Endothelial cell of umbilical vein (primary cell): ENCODE results near the gene SLC11A2. TPM values are rescaled to one million over a fixed set of nuclear protein-coding genes. Genes with fewer than 3 reads are reported as not detected.

Source experiments
- BruUV-seq: library from RNA; stranded (reverse); fragments of 400-500 nt; replicated peaks from 2 replicates; lab custom pipeline; 2021; lab: Mats Ljungman, UMichigan
- CTCF ChIA-PET: fragments of 300-600, 350-600 bp; sonication (Branson Sonifier 250); formaldehyde crosslinking; loops from one replicate; lab custom pipeline; 2021; ENCODE audit warnings: antibody characterized with exemption, inconsistent platforms; lab: Charles Lee
- POLR2A ChIA-PET: fragments of 300-600, 350-600 bp; sonication (Branson Sonifier 250); formaldehyde crosslinking; loops from one replicate; lab custom pipeline; 2021; ENCODE audit warnings: antibody characterized with exemption, inconsistent platforms; lab: Charles Lee
- DNase-seq: peaks from one replicate; pipeline ENCODE4 v3.0.0-alpha.2; 2011; ENCODE audit warnings: low read depth, low spot score
- FAIRE-seq: peaks from 2 replicates; lab custom pipeline; 2011; peaks lifted over from hg19 to GRCh38; lab: Jason Lieb, UNC
- H2AFZ ChIP-seq: 2 replicates; pipeline ENCODE4 v1.6.0; 2012; ENCODE audit warnings: low read depth, low read length, control low read depth, inconsistent platforms
- H3K27ac ChIP-seq: 2 replicates; pipeline ENCODE4 v1.5.1; 2011; ENCODE audit warnings: low read depth, mild to moderate bottlenecking, control low read depth, low read length, moderate library complexity; ENCODE audit not compliant: insufficient read depth
- H3K27me3 ChIP-seq, 2 experiments: 2 replicates each; pipeline versions ENCODE4 v1.6.0 to v1.6.1; 2011; ENCODE audit warnings: low read length in 2 of 2, mixed read lengths in 1 of 2; ENCODE audit not compliant: control insufficient read depth in 2 of 2, insufficient read depth in 2 of 2
- H3K36me3 ChIP-seq, 2 experiments: 2 replicates in 1 of 2; 3 replicates in 1 of 2; pipeline ENCODE4 v1.5.1; 2011; ENCODE audit warnings: low read length in 2 of 2, mild to moderate bottlenecking in 1 of 2, moderate library complexity in 1 of 2; ENCODE audit not compliant: control insufficient read depth in 2 of 2, insufficient read depth in 2 of 2; ENCODE audit errors: extremely low read depth in 1 of 2
- H3K4me1 ChIP-seq: 3 replicates; pipeline ENCODE4 v1.5.1; 2011; ENCODE audit warnings: mild to moderate bottlenecking, low read length; ENCODE audit not compliant: control insufficient read depth, insufficient read depth; ENCODE audit errors: extremely low read depth
- H3K4me2 ChIP-seq: 2 replicates; pipeline ENCODE4 v1.6.1; 2011; ENCODE audit warnings: low read length, control low read depth, mixed read lengths; ENCODE audit not compliant: insufficient read depth
- H3K4me3 ChIP-seq, 3 experiments: fragments of 200-600 bp in 1 of 3; sonication (generic), shearing (Covaris generic) in 1 of 3; replicated peaks in 1 of 3; 2 replicates each; pipeline ENCODE4 v1.5.1; 2011 to 2016; ENCODE audit warnings: control low read depth in 3 of 3, low read length in 3 of 3, mild to moderate bottlenecking in 2 of 3, inconsistent platforms in 1 of 3, low read depth in 1 of 3, moderate library complexity in 1 of 3; ENCODE audit not compliant: insufficient read depth in 1 of 3
- H3K79me2 ChIP-seq: 2 replicates; pipeline ENCODE4 v1.6.0; 2012; ENCODE audit warnings: low read length, inconsistent platforms; ENCODE audit not compliant: control insufficient read depth, insufficient read depth
- H3K9ac ChIP-seq: replicated peaks from 2 replicates; pipeline ENCODE3; 2011; ENCODE audit warnings: low read length, control low read depth; ENCODE audit not compliant: insufficient read depth; ENCODE audit errors: extremely low read depth
- H3K9me1 ChIP-seq: replicated peaks from 3 replicates; pipeline ENCODE4 v1.6.0; 2011; ENCODE audit warnings: mild to moderate bottlenecking, low read length; ENCODE audit not compliant: control insufficient read depth, insufficient read depth; ENCODE audit errors: extremely low read depth
- H3K9me3 ChIP-seq: replicated peaks from 2 replicates; pipeline ENCODE4 v1.5.1; 2012; ENCODE audit warnings: low read length, inconsistent platforms; ENCODE audit not compliant: control insufficient read depth, insufficient read depth
- H4K20me1 ChIP-seq: replicated peaks from 2 replicates; pipeline ENCODE3; 2011; ENCODE audit warnings: mild to moderate bottlenecking, low read length; ENCODE audit not compliant: control insufficient read depth, insufficient read depth; ENCODE audit errors: extremely low read depth
- EZH2 ChIP-seq: IDR thresholded peaks from 2 replicates; pipeline ENCODE4 v1.6.1; 2012; ENCODE audit warnings: borderline replicate concordance, low read depth, mild to moderate bottlenecking, moderate library complexity, low read length, inconsistent platforms; ENCODE audit not compliant: severe bottlenecking
- FOS ChIP-seq: IDR thresholded peaks from 2 replicates; pipeline ENCODE4 v1.6.1; 2011; ENCODE audit warnings: mild to moderate bottlenecking, low read length, moderate library complexity, borderline replicate concordance; ENCODE audit not compliant: insufficient read depth
- GATA2 ChIP-seq: IDR thresholded peaks from 2 replicates; pipeline ENCODE4 v1.7.0; 2011; ENCODE audit warnings: low read depth, mild to moderate bottlenecking, moderate library complexity, mixed read lengths, low read length; ENCODE audit not compliant: insufficient read length, insufficient read depth
- JUN ChIP-seq: IDR thresholded peaks from 2 replicates; pipeline ENCODE4 v1.6.1; 2011; ENCODE audit warnings: borderline replicate concordance, low read depth; ENCODE audit not compliant: insufficient read length, insufficient read depth
- MAX ChIP-seq: IDR thresholded peaks from 2 replicates; pipeline ENCODE4 v1.6.1; 2011; ENCODE audit not compliant: insufficient read depth, insufficient read length
- MYC ChIP-seq: IDR thresholded peaks from one replicate; pipeline ENCODE4 v1.6.1; 2011; ENCODE audit warnings: mild to moderate bottlenecking, low read depth, low read length
- POLR2A ChIP-seq: IDR thresholded peaks from 2 replicates; pipeline ENCODE4 v1.6.1; 2012; ENCODE audit warnings: low read depth, mild to moderate bottlenecking, control low read depth, low read length
- POLR2AphosphoS5 ChIP-seq: IDR thresholded peaks from 2 replicates; pipeline ENCODE4 v1.6.1; 2012; ENCODE audit warnings: low read depth, mild to moderate bottlenecking, control low read depth, low read length, moderate library complexity; ENCODE audit not compliant: insufficient read depth
- dilution Hi-C: fragments of 300-500 bp; cut with MboI; formaldehyde crosslinking; loops from one replicate; pipeline ENCODE4 v1.15.0; 2019; ENCODE audit warnings: low sequenced_read_pairs; ENCODE audit not compliant: extremely low pct_ligation_motif_present
- intact Hi-C: fragments of 100-400 bp; cut with micrococcal nuclease; formaldehyde crosslinking; loops from one replicate; pipeline ENCODE4 v1.10.0; 2022
- polyA plus RNA-seq, 4 experiments: library from polyadenylated mRNA; depleted of rRNA in 3 of 4; stranded (reverse) in 3 of 4; unstranded in 1 of 4; fragments of >200 nt; gene quantifications; 2 replicates each; pipeline versions ENCODE4 v1.2.1 to v1.2.3, GENCODE V29; 2011 to 2012; ENCODE audit warnings: missing spikeins in 1 of 4
- total RNA-seq: library from RNA; stranded (reverse); gene quantifications from 2 replicates; pipeline ENCODE4 v1.2.3, GENCODE V29; 2021

SLC11A2 gene
- total and polyA plus RNA-seq, 2 donors (not counting 3 experiments of a cell fraction or from before 2014, with no cell fraction given): 47.5 to 56.4 TPM

GRCh38 chr12:50947933-50948626, 78.1 kb downstream of the SLC11A2 start:
- Histone ChIP-seq H2AFZ (no peak overlapping the region), H3K9me1 (no peaks in the 10 kb centered on the region), H3K79me2 (no peaks in the 10 kb centered on the region), H3K4me1 (no peaks in the 10 kb centered on the region), H4K20me1 (no peaks in the 10 kb centered on the region), H3K9me3 (no peaks in the 10 kb centered on the region), H3K36me3 (no peaks in the 10 kb centered on the region), H3K27ac (no peak overlapping the region), H3K9ac (no peak overlapping the region), H3K4me2 (no peak overlapping the region), H3K4me3 (no peak overlapping the region), H3K27me3 (no peaks in the 10 kb centered on the region)
- ChIA-PET POLR2A (no interaction called here), CTCF (no interaction called here)
- BruUV-seq: no TSS peak
- DNase-seq (no peak), FAIRE-seq (no peak)
- TF ChIP-seq FOS (no peak), MYC (no peak), EZH2 (no peak), MAX (no peak), JUN (no peak), POLR2AphosphoS5 (no peak), POLR2A (no peak)
- dilution Hi-C loops: no loop called here
- intact Hi-C loops: no loop called here

GRCh38 chr12:50937653-50938052, 88.5 kb downstream of the SLC11A2 start:
- H3K4me1 ChIP-seq: no peaks in the 10 kb centered on the region
- TF ChIP-seq EZH2: no peak
- TF ChIP-seq GATA2: no peak
- TF ChIP-seq FOS: no peak
- TF ChIP-seq MYC: no peak
- TF ChIP-seq POLR2A: no peak
- CTCF ChIA-PET: no interaction called here
- H3K27me3 ChIP-seq: no peaks in the 10 kb centered on the region
- no peak overlapping the region for H3K9ac ChIP-seq
- H3K4me2 ChIP-seq: no peak overlapping the region
- no peaks in the 10 kb centered on the region for H4K20me1 ChIP-seq
- BruUV-seq: no TSS peak
- H3K36me3 ChIP-seq: no peaks in the 10 kb centered on the region
- intact Hi-C loops: no loop called here
- H3K4me3 ChIP-seq: no peak overlapping the region
- no peak overlapping the region for H3K27ac ChIP-seq
- no peaks in the 10 kb centered on the region for H3K79me2 ChIP-seq
- no peak for DNase-seq
- FAIRE-seq: no peak
- H2AFZ ChIP-seq: no peak overlapping the region
- no peaks in the 10 kb centered on the region for H3K9me1 ChIP-seq
- no peaks in the 10 kb centered on the region for H3K9me3 ChIP-seq
- dilution Hi-C loops: no loop called here
- POLR2A ChIA-PET: no interaction called here
